ENCODE measurements around the gene KCNA5.

DNA sequence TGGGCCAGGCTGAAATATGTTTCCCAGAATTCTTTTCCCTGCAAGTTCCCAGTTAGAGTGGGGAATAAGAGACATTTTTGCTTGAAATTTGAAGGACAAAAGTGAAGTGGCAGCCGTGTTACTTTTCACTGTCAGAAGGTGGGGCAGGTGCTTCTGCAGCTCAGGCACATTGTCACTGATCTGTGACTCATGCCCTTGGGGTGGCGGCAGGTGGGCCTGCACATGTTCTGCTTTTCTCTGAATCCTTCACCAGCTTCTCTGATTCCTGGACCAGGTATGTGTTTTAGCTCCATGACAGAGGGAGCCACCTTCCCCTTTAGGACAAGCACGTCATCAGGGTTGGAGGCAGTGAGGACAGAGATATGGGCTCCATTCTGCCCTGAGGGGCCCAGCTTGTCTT is 11.7 kb upstream of the KCNA5 start:
- TF ChIP-seq ZBTB12 (CRISPR knock-in tag; IDR thresholded peaks at IDR 0.05), result no peak
- TF ChIP-seq TGIF2 (CRISPR knock-in tag; IDR thresholded peaks at IDR 0.05), result no peak
- no peak for TF ChIP-seq NR2C1 (IDR thresholded peaks at IDR 0.05)
- TF ChIP-seq NR2C1 (tag; IDR thresholded peaks at IDR 0.05), result no peak
- TF ChIP-seq KDM5B (IDR thresholded peaks at IDR 0.05; ENCODE audit: insufficient replicate concordance, low read depth, low read length), result no peak
- TF ChIP-seq, protein P1, sequence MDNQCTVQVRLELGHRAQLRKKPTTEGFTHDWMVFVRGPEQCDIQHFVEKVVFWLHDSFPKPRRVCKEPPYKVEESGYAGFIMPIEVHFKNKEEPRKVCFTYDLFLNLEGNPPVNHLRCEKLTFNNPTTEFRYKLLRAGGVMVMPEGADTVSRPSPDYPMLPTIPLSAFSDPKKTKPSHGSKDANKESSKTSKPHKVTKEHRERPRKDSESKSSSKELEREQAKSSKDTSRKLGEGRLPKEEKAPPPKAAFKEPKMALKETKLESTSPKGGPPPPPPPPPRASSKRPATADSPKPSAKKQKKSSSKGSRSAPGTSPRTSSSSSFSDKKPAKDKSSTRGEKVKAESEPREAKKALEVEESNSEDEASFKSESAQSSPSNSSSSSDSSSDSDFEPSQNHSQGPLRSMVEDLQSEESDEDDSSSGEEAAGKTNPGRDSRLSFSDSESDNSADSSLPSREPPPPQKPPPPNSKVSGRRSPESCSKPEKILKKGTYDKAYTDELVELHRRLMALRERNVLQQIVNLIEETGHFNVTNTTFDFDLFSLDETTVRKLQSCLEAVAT (IDR thresholded peaks at IDR 0.05), result no peak
